Type B pancreatic cell (in vitro differentiated cells): ENCODE measurements around the gene SMIM8. TPM values are rescaled to one million over a fixed set of nuclear protein-coding genes. Genes with fewer than 3 reads are reported as not detected.

Experiments
- DNase-seq: peaks from one replicate; pipeline ENCODE4 v3.0.0; 2021; ENCODE audit warnings: mixed read lengths; ENCODE audit not compliant: unreplicated experiment; ENCODE audit errors: extremely low spot score
- H3K27ac Mint-ChIP-seq: 2 replicates; pipeline ENCODE4 v1.8.0; 2021; ENCODE audit warnings: mild to moderate bottlenecking, mixed read lengths
- H3K27me3 Mint-ChIP-seq: 2 replicates; pipeline ENCODE4 v1.8.0; 2021; ENCODE audit warnings: mixed read lengths
- H3K36me3 Mint-ChIP-seq: 2 replicates; pipeline ENCODE4 v1.8.0; 2021; ENCODE audit warnings: mixed read lengths
- H3K4me1 Mint-ChIP-seq: one replicate; pipeline ENCODE4 v1.8.0; 2021; ENCODE audit warnings: mixed read lengths; ENCODE audit not compliant: unreplicated experiment
- H3K4me3 Mint-ChIP-seq: 2 replicates; pipeline ENCODE4 v1.8.0; 2021; ENCODE audit warnings: mild to moderate bottlenecking, mixed read lengths
- H3K9me3 Mint-ChIP-seq: 2 replicates; pipeline ENCODE4 v1.8.0; 2021; ENCODE audit warnings: mixed read lengths
- CTCF ChIP-seq: fragments of 200-600 bp; sonication (generic); conservative IDR thresholded peaks from 2 replicates; pipeline ENCODE4 v1.5.0; 2021; ENCODE audit warnings: antibody characterized with exemption, mild to moderate bottlenecking
- long read RNA-seq: library from polyadenylated mRNA; unstranded; transcript quantifications from one replicate; pipeline ENCODE4 v2.0.0, GENCODE V29; 2020
- total RNA-seq: library from RNA; stranded (reverse); gene quantifications from 2 replicates; pipeline ENCODE4 v1.2.1, GENCODE V29; 2021; ENCODE audit warnings: low replicate concordance

SMIM8 gene
- 15.0 and 18.0 TPM in 2 replicates for total RNA-seq
- long read RNA-seq, transcript SMIM8-201 (3 exons, 2,405 nt): major isoform, 31 of 50 reads
- long read RNA-seq, partial matches to known transcripts: 9 of 50 reads
- long read RNA-seq, other reads (novel, unspliced or antisense): 10 of 50 reads

GRCh38 chr6:87322304-87323212, at the start of gene SMIM8:
SMIM8 (plus strand) TSS chr6:87322588; CDS start chr6:87337032, 14,444 bp downstream.
- H3K9me3 Mint-ChIP-seq: peaks cover 6% of the 10 kb centered on the region
- peaks cover 6% of the 10 kb centered on the region for H3K36me3 Mint-ChIP-seq
- H3K27me3 Mint-ChIP-seq: no peaks in the 10 kb centered on the region
- TF ChIP-seq CTCF: peak; percentile 99
- DNase-seq: peak; percentile 91
- H3K4me3 Mint-ChIP-seq: peak within 1 kb of the TSS; percentile 99
- H3K27ac Mint-ChIP-seq: peak within 1 kb of the TSS; percentile 91
- peaks cover 9% of the 10 kb centered on the region for H3K4me1 Mint-ChIP-seq

DNA sequence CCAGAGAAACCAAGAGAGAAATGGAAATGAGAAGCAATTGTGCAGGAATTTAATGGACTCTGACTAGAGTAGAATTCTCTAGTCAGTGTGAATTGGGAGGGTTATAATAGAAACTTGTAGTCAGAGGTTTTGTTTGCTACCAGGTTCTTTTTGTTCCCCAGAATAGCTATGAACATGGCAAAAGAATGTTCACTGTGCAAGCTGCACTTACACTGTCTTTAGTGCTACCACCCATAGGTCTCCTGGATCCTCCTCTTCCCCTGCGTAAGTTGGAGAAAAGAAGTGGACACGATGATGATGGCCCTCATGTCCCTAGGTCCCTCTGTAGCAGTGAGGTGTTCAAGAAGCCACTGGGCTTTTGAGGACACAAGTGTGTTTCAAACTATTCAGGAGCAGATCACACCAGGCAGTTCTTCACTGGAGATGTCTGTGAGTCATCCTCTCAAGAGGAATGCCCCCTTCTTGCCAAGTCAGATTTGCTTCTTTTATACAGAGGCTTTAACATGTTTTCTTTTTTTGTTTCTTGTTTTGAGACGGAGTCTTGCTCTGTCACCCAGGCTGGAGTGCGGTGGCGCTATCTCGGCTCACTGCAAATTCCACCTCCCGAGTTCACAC, 47.6 kb upstream of the SMIM8 start:
- no peaks in the 10 kb centered on the region for H3K4me1 Mint-ChIP-seq

DNA sequence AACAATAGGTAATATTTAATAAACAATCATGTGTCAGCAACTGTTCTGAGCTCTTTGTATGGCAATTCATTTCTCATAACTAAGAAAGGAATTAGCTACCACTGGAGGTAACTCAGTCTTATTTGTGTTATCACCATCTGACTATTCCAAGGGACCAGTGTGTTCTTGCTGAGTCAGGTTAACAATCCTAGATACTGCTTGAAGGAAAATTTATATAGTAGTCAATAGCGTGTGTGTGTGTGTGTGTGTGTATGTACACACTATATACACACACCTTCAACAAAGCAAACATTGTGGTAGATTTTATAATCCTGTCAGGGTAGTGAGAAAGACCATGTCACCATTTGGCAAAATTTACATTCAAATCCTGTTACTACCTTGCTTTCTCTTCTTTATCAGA, 45.8 kb upstream of the SMIM8 start:
- no peak overlapping the region for H3K27ac Mint-ChIP-seq
- no peaks in the 10 kb centered on the region for H3K4me1 Mint-ChIP-seq
- no peak for DNase-seq
- no peaks in the 10 kb centered on the region for H3K9me3 Mint-ChIP-seq
- TF ChIP-seq CTCF: no peak
- H3K4me3 Mint-ChIP-seq: no peak overlapping the region
- H3K36me3 Mint-ChIP-seq: no peaks in the 10 kb centered on the region
- no peaks in the 10 kb centered on the region for H3K27me3 Mint-ChIP-seq

More for the DNA sequence above, 47.6 kb upstream of the SMIM8 start:
- no peaks in the 10 kb centered on the region for H3K27me3 Mint-ChIP-seq
- no peak overlapping the region for H3K27ac Mint-ChIP-seq
- no peaks in the 10 kb centered on the region for H3K9me3 Mint-ChIP-seq
- no peak for TF ChIP-seq CTCF
- H3K36me3 Mint-ChIP-seq: no peaks in the 10 kb centered on the region
- no peak overlapping the region for H3K4me3 Mint-ChIP-seq
- DNase-seq: no peak

DNA sequence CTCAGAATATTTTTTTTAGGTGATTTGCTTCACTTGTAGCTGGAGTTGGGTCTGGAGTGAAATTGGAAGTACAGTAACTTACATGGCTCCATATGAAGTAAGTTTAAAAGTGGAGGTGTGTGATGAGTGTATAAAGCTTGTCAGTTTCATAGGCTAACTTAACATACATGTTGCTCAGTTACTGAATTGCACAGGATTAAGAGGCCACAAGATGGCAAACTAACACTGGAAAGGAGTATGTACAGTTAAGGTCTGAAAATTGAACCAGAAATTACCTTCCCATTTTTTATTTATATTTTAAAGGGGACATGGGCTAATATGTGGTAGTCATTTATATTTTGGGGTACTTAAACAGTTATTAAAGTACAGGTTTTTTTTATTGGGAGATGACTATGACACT, 45.3 kb upstream of the SMIM8 start:
- H3K4me1 Mint-ChIP-seq: no peaks in the 10 kb centered on the region
- no peak for DNase-seq
- H3K4me3 Mint-ChIP-seq: no peak overlapping the region
- TF ChIP-seq CTCF: peak; percentile 52
- no peaks in the 10 kb centered on the region for H3K9me3 Mint-ChIP-seq
- no peaks in the 10 kb centered on the region for H3K27me3 Mint-ChIP-seq
- H3K27ac Mint-ChIP-seq: no peak overlapping the region
- no peaks in the 10 kb centered on the region for H3K36me3 Mint-ChIP-seq

DNA sequence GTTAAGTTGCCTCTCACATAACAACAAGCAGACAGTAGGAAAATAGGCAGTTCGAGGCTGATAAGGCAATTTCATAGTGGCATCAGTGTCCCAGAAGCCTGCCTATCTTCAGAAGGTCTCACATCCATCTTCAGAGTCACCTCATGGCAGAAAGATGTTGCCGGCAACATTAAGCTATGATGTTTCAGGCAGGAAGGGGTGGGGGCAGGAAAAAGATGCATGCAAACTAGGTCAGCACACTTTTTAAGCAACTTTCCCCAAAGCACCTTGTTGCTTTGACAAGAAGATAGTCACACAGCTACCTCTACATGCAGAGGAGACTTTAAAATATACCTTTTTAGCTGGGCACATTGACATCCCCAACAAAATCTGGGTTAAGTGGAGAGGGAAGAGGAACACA, 43.2 kb upstream of the SMIM8 start:
- no peaks in the 10 kb centered on the region for H3K27me3 Mint-ChIP-seq
- no peaks in the 10 kb centered on the region for H3K9me3 Mint-ChIP-seq

More for the DNA sequence above, 43.2 kb upstream of the SMIM8 start:
- Mint-ChIP-seq H3K4me1 (no peaks in the 10 kb centered on the region), H3K36me3 (no peaks in the 10 kb centered on the region), H3K4me3 (no peak overlapping the region), H3K27ac (no peak overlapping the region)
- no peak for DNase-seq
- no peak for TF ChIP-seq CTCF
